MM.1S (cell line): ENCODE data around the gene MAP3K19.

ENCODE experiments used
- CTCF ChIP-seq: fragments of 300-600 bp; sonication (generic); IDR thresholded peaks from 2 replicates; pipeline ENCODE4 v1.5.1; 2016; ENCODE audit warnings: antibody characterized with exemption, low read length, mixed read lengths
- EZH2 ChIP-seq: fragments of 300-600 bp; sonication (generic); optimal IDR thresholded peaks from 2 replicates; pipeline ENCODE3; 2017; ENCODE audit warnings: low read depth, mild to moderate bottlenecking, antibody characterized with exemption, low read length, mixed read lengths

GRCh38 chr2:134988994-134989605, 58.1 kb downstream of the MAP3K19 start:
- peak; percentile 54 for TF ChIP-seq CTCF
- TF ChIP-seq EZH2: no peak
